GM12878 (cell line): Measurements from ENCODE around the gene BRSK2. TPM values are rescaled to one million over a fixed set of nuclear protein-coding genes. Genes with fewer than 3 reads are reported as not detected.

Source experiments
- ATAC-seq: fragments of 200-7000 bp; cut with Tn5 transposase; 3 replicates; pipeline ENCODE4 v1.9.1; 2020; ENCODE audit warnings: mild to moderate bottlenecking, moderate library complexity
- BruUV-seq: library from RNA; stranded (reverse); fragments of 400-500 nt; replicated peaks from 2 replicates; lab custom pipeline; 2021; lab: Mats Ljungman, UMichigan
- CTCF ChIA-PET: fragments of 300-600 bp; sonication (Branson Sonifier 250); formaldehyde crosslinking; extraction: SDS; loops from one replicate; lab custom pipeline; 2021; ENCODE audit warnings: inconsistent platforms; lab: Yijun Ruan, JAX
- POLR2A ChIA-PET: fragments of 350-600 bp; formaldehyde crosslinking; extraction: SDS; loops from one replicate; lab custom pipeline; 2021; ENCODE audit warnings: inconsistent platforms; lab: Charles Lee
- RAD21 ChIA-PET: fragments of 300-600 bp; sonication (Branson Sonifier 250); formaldehyde crosslinking; loops from one replicate; lab custom pipeline; 2023; ENCODE audit warnings: antibody characterized with exemption; ENCODE audit not compliant: unreplicated experiment; lab: Charles Lee
- SMC1A ChIA-PET: fragments of 300-600 bp; sonication (Branson Sonifier 250); formaldehyde crosslinking; loops from one replicate; lab custom pipeline; 2023; ENCODE audit not compliant: unreplicated experiment, uncharacterized antibody; lab: Charles Lee
- DNase-seq: peaks from one replicate; pipeline ENCODE4 v3.0.0-alpha.2; 2011; ENCODE audit warnings: low read depth, low spot score
- FAIRE-seq: peaks from 3 replicates; lab custom pipeline; 2011; peaks lifted over from hg19 to GRCh38; lab: Jason Lieb, UNC
- H2AFZ ChIP-seq: 2 replicates; pipeline ENCODE4 v1.6.0; 2011; ENCODE audit warnings: low read depth, low read length, control low read depth; ENCODE audit not compliant: control insufficient read depth
- H3K27ac ChIP-seq: 2 replicates; pipeline ENCODE4 v1.5.1; 2011; ENCODE audit warnings: control low read depth; ENCODE audit not compliant: control insufficient read depth, insufficient read depth
- H3K27me3 ChIP-seq, 2 experiments: replicated peaks in 1 of 2; 2 replicates each; pipeline versions ENCODE4 v1.6.0 to v1.6.1; 2011; ENCODE audit warnings: low read length in 1 of 2; ENCODE audit not compliant: control insufficient read depth in 2 of 2, insufficient read depth in 2 of 2
- H3K36me3 ChIP-seq, 2 experiments: 2 replicates each; pipeline ENCODE4 v1.5.1; 2011; ENCODE audit warnings: low read length in 1 of 2; ENCODE audit not compliant: control insufficient read depth in 2 of 2, insufficient read depth in 2 of 2
- H3K4me1 ChIP-seq: 2 replicates; pipeline ENCODE4 v1.6.1; 2011; ENCODE audit warnings: mild to moderate bottlenecking, low read length, moderate library complexity, mixed read lengths; ENCODE audit not compliant: control insufficient read depth, insufficient read depth
- H3K4me2 ChIP-seq: 2 replicates; pipeline ENCODE4 v1.6.0; 2011; ENCODE audit warnings: control low read depth; ENCODE audit not compliant: control insufficient read depth, insufficient read depth
- H3K4me3 ChIP-seq: fragments of 200-600 bp; sonication (generic); 2 replicates; pipeline ENCODE4 v1.5.1; 2016
- H3K79me2 ChIP-seq: 2 replicates; pipeline ENCODE4 v1.6.0; 2011; ENCODE audit warnings: low read length; ENCODE audit not compliant: control insufficient read depth, insufficient read depth
- H3K9ac ChIP-seq: 2 replicates; pipeline ENCODE4 v1.8.0; 2011; ENCODE audit warnings: low read length, control low read depth, mixed read lengths; ENCODE audit not compliant: control insufficient read depth, insufficient read depth
- H3K9me3 ChIP-seq: replicated peaks from 3 replicates; pipeline ENCODE4 v1.5.1; 2011; ENCODE audit warnings: mild to moderate bottlenecking, low read length; ENCODE audit not compliant: control insufficient read depth, insufficient read depth
- H4K20me1 ChIP-seq: 2 replicates; pipeline ENCODE4 v1.6.0; 2011; ENCODE audit not compliant: control insufficient read depth, insufficient read depth
- CHD1 ChIP-seq: IDR thresholded peaks from 2 replicates; pipeline ENCODE4 v1.6.1; 2012; ENCODE audit warnings: low read depth, low read length, improper control_type of control experiment
- EP300 ChIP-seq, 2 experiments: fragments of 150-350 bp in 1 of 2; IDR thresholded peaks; 2 replicates each; pipeline ENCODE4 v1.6.1; 2011 to 2012; ENCODE audit warnings: low read depth in 2 of 2, low read length in 2 of 2, borderline replicate concordance in 1 of 2, improper control_type of control experiment in 1 of 2, inconsistent platforms in 1 of 2; ENCODE audit not compliant: control insufficient read depth in 1 of 2
- ETV6 ChIP-seq, 2 experiments: fragments of 450-650 bp in 1 of 2; IDR thresholded peaks in 1 of 2; conservative IDR thresholded peaks in 1 of 2; 2 replicates each; pipeline ENCODE4 v1.6.1; 2014; ENCODE audit warnings: antibody characterized with exemption in 1 of 2, borderline replicate concordance in 1 of 2, low read depth in 1 of 2, mild to moderate bottlenecking in 1 of 2, moderate library complexity in 1 of 2
- KLF5 ChIP-seq: fragments of 450-650 bp; IDR thresholded peaks from 2 replicates; pipeline ENCODE4 v1.6.1; 2014; ENCODE audit warnings: mild to moderate bottlenecking; ENCODE audit not compliant: partially characterized antibody
- MEF2A ChIP-seq: IDR thresholded peaks from 2 replicates; pipeline ENCODE4 v1.6.1; 2011; ENCODE audit warnings: low read depth, mild to moderate bottlenecking, low read length, moderate library complexity; ENCODE audit not compliant: insufficient read depth
- MTA3 ChIP-seq: IDR thresholded peaks from 2 replicates; pipeline ENCODE4 v1.6.1; 2012; ENCODE audit warnings: low read length, inconsistent platforms, borderline replicate concordance
- NR2C2 ChIP-seq: IDR thresholded peaks from 2 replicates; pipeline ENCODE4 v1.6.1; 2011; ENCODE audit warnings: borderline replicate concordance, low read depth; ENCODE audit not compliant: control insufficient read depth, insufficient read length
- PRDM15 ChIP-seq: fragments of 450-650 bp; formaldehyde crosslinking; IDR thresholded peaks from 2 replicates; pipeline ENCODE4 v1.4.0; 2020; ENCODE audit warnings: mild to moderate bottlenecking, moderate library complexity
- SMARCA5 ChIP-seq: fragments of 450-650 bp; IDR thresholded peaks from 2 replicates; pipeline ENCODE4 v1.6.1; 2017; ENCODE audit warnings: mild to moderate bottlenecking
- SMC3 ChIP-seq: IDR thresholded peaks from 2 replicates; pipeline ENCODE4 v1.6.1; 2011; ENCODE audit warnings: low read length, improper control_type of control experiment, borderline replicate concordance
- TBL1XR1 ChIP-seq: IDR thresholded peaks from 2 replicates; pipeline ENCODE4 v1.6.1; 2012; ENCODE audit warnings: low read depth, low read length, improper control_type of control experiment
- USF1 ChIP-seq: IDR thresholded peaks from 2 replicates; pipeline ENCODE4 v1.6.1; 2011; ENCODE audit warnings: borderline replicate concordance, low read depth, mild to moderate bottlenecking, moderate library complexity, mixed read lengths, low read length; ENCODE audit not compliant: insufficient read depth; ENCODE audit errors: extremely low read length
- ZNF207 ChIP-seq: fragments of 450-650 bp; IDR thresholded peaks from 2 replicates; pipeline ENCODE4 v1.6.1; 2014; ENCODE audit warnings: antibody characterized with exemption, mild to moderate bottlenecking, borderline replicate concordance
- WGBS: methylation state at CpG from one replicate; pipeline ENCODE4 v1.1.6; 2016; ENCODE audit warnings: low lambda C conversion rate; ENCODE audit not compliant: insufficient replicate concordance, insufficient coverage; ENCODE audit errors: missing lambda C conversion rate; 5-methylcytosine and 5-hydroxymethylcytosine counted together
- in situ Hi-C: fragments of 300-500 bp; cut with MboI; formaldehyde crosslinking; loops from 9 replicates; pipeline ENCODE4 v1.14.3; 2018; ENCODE audit warnings: mixed read lengths
- intact Hi-C: fragments of 100-400 bp; cut with micrococcal nuclease; formaldehyde crosslinking; loops from one replicate; pipeline ENCODE4 v1.14.2; 2022; ENCODE audit not compliant: unreplicated experiment
- polyA plus RNA-seq, 11 experiments: library from polyadenylated mRNA; depleted of rRNA in 4 of 11; unstranded in 6 of 11; stranded (reverse) in 5 of 11; fragments of >200 nt; fragmentation: Nextera tagmentation in 4 of 11; fragmentation: Illumina TruSeq in 1 of 11; extraction: Ambion mirVana in 4 of 11; extraction: Trizol in 1 of 11; gene quantifications; 1 replicate in 1 of 11; 2 replicates in 10 of 11; pipeline versions ENCODE4 v1.2.1 to v1.2.3, GENCODE V29; 2011 to 2016; ENCODE audit warnings: inconsistent platforms in 2 of 11, missing spikeins in 2 of 11, low read depth in 1 of 11
- total RNA-seq, 4 experiments: library from RNA; depleted of rRNA in 3 of 4; stranded (reverse); fragments of >200 nt in 3 of 4; fragmentation: Illumina TruSeq in 1 of 4; extraction: Trizol in 1 of 4; gene quantifications; 2 replicates each; pipeline versions ENCODE4 v1.2.1 to v1.2.3, GENCODE V29; 2013 to 2021

The BRSK2 gene
- total and polyA plus RNA-seq, 10 of the 15 experiments (the other 5 are each of a cell fraction or from before 2014, with no cell fraction given): 0.13 TPM; not detected in 9

DNA sequence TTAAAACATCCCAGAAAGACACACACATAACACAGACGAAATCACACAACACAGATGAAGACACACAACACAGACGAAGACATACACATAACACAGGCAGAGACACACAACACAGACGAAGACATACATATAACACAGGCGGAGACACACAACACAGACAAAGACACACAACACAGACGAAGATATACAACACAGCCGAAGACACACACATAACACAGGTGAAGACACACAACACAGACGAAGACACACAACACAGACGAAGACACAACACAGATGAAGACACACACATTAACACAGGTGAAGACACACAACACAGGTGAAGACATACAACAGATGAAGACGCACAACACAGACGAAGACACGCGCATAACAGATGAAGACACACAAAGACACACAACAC lies 101.6 kb downstream of the BRSK2 start:
- H3K9ac ChIP-seq: no peak overlapping the region
- H3K4me3 ChIP-seq: no peak overlapping the region
- no peaks in the 10 kb centered on the region; the same call in none of the 2 replicates for H3K79me2 ChIP-seq
- H3K9me3 ChIP-seq: peaks cover 2% of the 10 kb centered on the region; the same call in 2 of the 3 replicates
- ChIA-PET CTCF (no interaction called here), RAD21 (no interaction called here), SMC1A (interaction anchor here (1.6 kb wide), 1 partner anchor 26 kb away, joined by 3 read pairs; no protein-coding TSS in a partner anchor), POLR2A (no interaction called here)
- DNase-seq: no peak
- H3K27ac ChIP-seq: no peak overlapping the region
- H3K4me2 ChIP-seq: no peak overlapping the region
- no TSS peak for BruUV-seq
- no peak for TF ChIP-seq SMARCA5
- TF ChIP-seq ETV6 (conservative IDR thresholded peaks at IDR 0.05 in 1 of 2, IDR thresholded peaks at IDR 0.05 in 1 of 2; ENCODE audit: borderline replicate concordance in 1 of 2, low read depth in 1 of 2): no peak
- TF ChIP-seq MEF2A: no peak
- TF ChIP-seq CHD1: no peak
- no peak for TF ChIP-seq PRDM15 (CRISPR knock-in tag)
- TF ChIP-seq MTA3: no peak
- TF ChIP-seq TBL1XR1: no peak
- no peak for TF ChIP-seq ZNF207
- no peak for TF ChIP-seq SMC3
- no peak for TF ChIP-seq NR2C2
- no peak for TF ChIP-seq USF1
- no peak for TF ChIP-seq EP300 (IDR thresholded peaks at IDR 0.05; ENCODE audit: borderline replicate concordance in 1 of 2, control insufficient read depth in 1 of 2, low read depth in 2 of 2, low read length in 2 of 2)
- TF ChIP-seq KLF5: no peak
- in situ Hi-C loops: no loop called here
- H3K36me3 ChIP-seq: peaks cover 0 to 1% of the 10 kb centered on the region in 2 experiments; a peak in 1 of 4 replicates
- no peaks in the 10 kb centered on the region for H4K20me1 ChIP-seq
- intact Hi-C loops: no loop called here
- no peak for ATAC-seq
- no peak overlapping the region for H2AFZ ChIP-seq
- no peaks in the 10 kb centered on the region for H3K27me3 ChIP-seq
- WGBS: 74% methylated on average over 12 of the region's 12 CpGs
- H3K4me1 ChIP-seq: peaks cover 4% of the 10 kb centered on the region
- FAIRE-seq: peak; percentile 89
